Stomach (tissue), 4 donors: Measurements from ENCODE around the gene CASKIN2.

Experiments
- EP300 ChIP-seq: sonication (generic); formaldehyde crosslinking; IDR thresholded peaks from one replicate; pipeline ENCODE4 v1.6.1; 2017; ENCODE audit warnings: antibody characterized with exemption
- POLR2A ChIP-seq, 4 donors: fragments of 450-650 bp; IDR thresholded peaks; one replicate each; pipeline ENCODE4 v1.6.1; 2016; ENCODE audit warnings: antibody characterized with exemption in 4 of 4, control low read depth in 2 of 4, mild to moderate bottlenecking in 1 of 4, moderate library complexity in 1 of 4
- POLR2AphosphoS5 ChIP-seq, 3 donors: sonication (generic); formaldehyde crosslinking; IDR thresholded peaks; one replicate each; pipeline ENCODE4 v1.6.1; 2016; ENCODE audit warnings: antibody characterized with exemption in 3 of 3
- TF ChIP-seq, protein P1 (sequence below), 7 experiments: fragments of 450-650 bp in 4 of 7; fragments of 200-600 bp in 3 of 7; sonication (generic) in 3 of 7; IDR thresholded peaks; one replicate each; pipeline ENCODE4 v1.5.1; 2016 to 2019; ENCODE audit warnings: antibody characterized with exemption in 7 of 7, control low read depth in 2 of 7, mild to moderate bottlenecking in 1 of 7

DNA sequence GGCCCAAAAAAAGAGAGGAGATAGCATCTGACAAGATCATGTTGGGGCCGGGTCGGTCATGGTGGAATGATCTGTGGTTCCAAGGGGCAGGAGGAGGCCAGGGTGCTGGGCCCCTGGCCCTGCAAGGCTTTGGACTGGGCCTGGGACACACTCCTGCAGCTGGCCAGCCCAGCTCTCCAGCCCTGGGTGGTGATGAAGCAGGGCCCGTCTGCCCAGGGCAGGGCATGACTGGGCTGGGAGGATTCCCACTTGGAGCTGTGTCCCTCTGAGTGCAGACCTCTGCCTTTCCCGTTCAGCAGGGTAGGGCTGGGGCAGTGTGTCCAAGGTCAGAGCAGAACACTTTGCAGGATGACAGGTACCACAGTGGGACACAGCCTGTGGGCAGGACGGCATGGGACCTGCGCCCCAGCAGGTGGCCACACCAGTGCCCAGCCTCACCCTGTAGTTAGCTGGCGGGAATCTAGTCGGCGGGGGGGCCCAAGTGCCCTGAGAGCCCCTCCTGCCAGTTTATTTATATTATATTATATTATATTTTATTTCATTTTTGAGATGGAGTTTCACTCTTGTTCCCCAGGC lies 44.7 kb upstream of the CASKIN2 start:
- TF ChIP-seq, protein P1, sequence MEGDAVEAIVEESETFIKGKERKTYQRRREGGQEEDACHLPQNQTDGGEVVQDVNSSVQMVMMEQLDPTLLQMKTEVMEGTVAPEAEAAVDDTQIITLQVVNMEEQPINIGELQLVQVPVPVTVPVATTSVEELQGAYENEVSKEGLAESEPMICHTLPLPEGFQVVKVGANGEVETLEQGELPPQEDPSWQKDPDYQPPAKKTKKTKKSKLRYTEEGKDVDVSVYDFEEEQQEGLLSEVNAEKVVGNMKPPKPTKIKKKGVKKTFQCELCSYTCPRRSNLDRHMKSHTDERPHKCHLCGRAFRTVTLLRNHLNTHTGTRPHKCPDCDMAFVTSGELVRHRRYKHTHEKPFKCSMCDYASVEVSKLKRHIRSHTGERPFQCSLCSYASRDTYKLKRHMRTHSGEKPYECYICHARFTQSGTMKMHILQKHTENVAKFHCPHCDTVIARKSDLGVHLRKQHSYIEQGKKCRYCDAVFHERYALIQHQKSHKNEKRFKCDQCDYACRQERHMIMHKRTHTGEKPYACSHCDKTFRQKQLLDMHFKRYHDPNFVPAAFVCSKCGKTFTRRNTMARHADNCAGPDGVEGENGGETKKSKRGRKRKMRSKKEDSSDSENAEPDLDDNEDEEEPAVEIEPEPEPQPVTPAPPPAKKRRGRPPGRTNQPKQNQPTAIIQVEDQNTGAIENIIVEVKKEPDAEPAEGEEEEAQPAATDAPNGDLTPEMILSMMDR (IDR thresholded peaks at IDR 0.05), result no peak
- TF ChIP-seq POLR2AphosphoS5 (IDR thresholded peaks at IDR 0.05) (no peak), POLR2A (IDR thresholded peaks at IDR 0.05) (no peak), EP300 (no peak)
